Neural cell (in vitro differentiated cells): ENCODE measurements around the gene RAPGEF2.

Experiments used
- EP300 ChIP-seq: fragments of 450-650 bp; conservative IDR thresholded peaks from 2 replicates; pipeline ENCODE4 v1.6.1; 2014; ENCODE audit warnings: antibody characterized with exemption, mild to moderate bottlenecking, moderate library complexity; ENCODE audit not compliant: poor library complexity, severe bottlenecking
- TAF1 ChIP-seq: IDR thresholded peaks from 2 replicates; pipeline ENCODE4 v1.6.1; 2012; ENCODE audit warnings: low read depth

- TF ChIP-seq TAF1 (no peak), EP300 (no peak)
Measured at GRCh38 chr4:159162576-159162975, 59.7 kb downstream of the RAPGEF2 start.
